ENCODE measurements around the gene FNDC7.
A peak's percentile ranks its signal among the peaks of the same experiment; 100 is the strongest.
"Not testable (repeated sequence)": the region's sequence is repeated elsewhere in the genome, so short reads cannot be mapped to it uniquely, and the experiment has no call there.

The FNDC7 gene, protein sequence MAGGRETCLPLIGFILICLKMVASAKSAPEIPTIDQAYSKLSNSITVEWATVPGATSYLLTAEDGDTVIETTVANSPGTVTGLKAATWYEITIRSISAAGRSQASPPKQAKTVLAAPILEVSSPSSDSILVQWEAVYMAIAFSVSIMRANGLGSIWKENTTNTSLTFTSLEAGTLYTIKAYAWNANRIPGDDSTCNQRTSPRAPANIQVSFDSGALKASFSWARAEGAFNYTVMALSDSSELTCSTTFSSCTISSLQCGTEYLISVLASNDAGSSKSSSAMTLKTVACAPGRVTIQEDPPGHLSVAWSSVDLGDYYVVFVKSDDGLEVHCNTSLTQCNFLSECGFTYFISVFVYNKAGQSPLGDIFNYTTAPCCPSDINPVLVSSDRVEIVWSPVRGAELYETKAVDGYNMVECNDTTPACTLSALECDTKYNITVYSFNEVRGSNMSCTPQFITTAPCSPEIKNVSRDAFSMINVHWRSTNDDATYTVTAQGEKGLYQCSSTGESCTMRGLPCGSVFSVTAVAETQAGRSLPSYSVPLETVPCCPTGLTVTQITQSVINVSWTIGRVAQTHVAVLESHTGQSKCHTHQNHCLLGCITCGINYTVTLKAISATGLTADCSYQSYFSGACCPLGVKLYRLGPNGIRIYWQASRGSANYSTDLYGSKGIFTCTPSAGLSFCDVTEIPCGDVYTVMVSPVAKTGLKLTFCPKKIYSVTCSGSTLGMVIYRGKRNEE

DNA sequence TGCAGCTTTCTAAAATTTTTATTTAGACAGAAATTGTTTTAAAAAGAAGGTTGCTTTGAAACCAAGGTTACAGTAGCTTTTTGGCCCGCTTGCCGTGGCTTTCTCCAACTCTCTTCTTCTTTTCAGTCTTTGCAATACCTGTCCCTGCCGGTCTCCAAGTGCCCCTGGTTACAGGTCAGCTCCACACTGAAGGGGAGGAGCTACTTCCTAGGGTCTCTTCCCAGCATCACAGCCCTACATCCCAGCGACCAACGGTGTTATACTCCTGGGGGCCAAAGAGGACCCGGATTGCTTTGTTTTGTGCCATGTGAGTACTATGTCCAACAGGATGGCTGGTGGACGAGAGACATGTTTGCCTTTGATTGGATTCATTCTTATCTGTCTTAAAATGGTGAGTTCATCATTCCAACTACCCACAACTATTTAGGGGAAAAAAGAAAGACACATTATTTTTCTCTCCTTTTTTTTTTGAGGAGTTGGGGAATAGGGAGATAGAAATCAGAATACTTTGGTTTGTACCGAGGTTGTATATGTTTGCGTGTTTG, at the start of gene FNDC7:
FNDC7 (plus strand) TSS at position 303 of the 545 bp plus-strand sequence; CDS start at position 329, 26 bp downstream.
- DNase-seq, result no peak

DNA sequence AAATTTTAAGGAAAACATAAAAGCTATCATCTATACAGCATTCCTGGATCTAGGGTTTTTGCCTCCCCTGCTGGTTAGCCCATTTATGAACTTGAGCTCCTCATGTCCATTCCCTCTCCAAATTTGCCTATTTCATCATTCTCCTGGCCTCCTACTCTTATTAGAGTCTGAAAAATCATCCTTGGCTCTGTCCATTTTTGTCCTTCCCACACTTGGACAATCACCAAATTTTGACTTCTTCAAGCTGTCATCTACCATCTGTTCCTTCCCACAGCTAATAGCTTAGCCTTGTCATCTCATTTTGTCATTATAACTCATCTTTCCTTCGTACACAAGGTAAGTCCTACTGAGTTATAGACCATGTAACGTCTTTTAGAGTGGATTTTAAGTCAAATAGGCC, 49.6 kb upstream of the FNDC7 start:
- no peak for DNase-seq

DNA sequence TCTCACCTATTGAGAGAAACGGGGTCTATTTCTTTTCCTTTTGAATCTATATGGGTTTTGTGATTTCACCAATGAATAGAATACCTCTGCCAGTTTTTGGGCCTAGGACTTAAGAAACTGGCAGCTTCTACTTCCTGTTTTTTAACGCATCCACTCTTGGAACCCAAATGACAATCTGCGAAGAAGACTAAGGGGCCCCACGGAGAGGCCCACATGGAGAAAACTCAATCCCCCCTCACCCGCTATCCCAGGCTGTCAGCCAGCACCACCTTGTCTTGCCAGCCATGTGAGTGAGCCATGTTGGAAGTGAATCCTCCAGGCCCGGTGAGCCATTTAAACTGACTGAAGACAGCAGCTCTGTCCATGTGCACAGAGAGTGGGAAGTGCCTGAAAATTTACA, 48.2 kb upstream of the FNDC7 start:
- DNase-seq, result no peak

DNA sequence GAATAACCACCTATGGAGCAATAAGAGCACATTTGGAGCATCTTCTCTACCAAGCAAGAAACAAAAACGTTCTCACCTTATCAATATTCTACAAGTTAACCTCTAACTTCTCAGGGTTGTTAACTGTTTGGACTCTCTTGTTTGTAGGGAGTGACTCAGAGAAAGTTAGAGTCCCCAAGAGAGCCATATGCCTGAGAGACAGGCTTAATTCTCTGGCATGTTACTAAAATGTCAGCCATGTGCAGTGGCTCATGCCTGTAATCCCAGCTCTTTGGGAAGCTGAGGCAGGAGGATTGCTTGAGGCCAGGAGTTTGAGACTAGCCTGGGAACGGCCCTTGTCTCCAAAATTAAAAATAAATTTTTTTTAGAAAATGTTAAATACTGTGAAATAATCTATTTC, 47.6 kb upstream of the FNDC7 start:
- no peak for DNase-seq

DNA sequence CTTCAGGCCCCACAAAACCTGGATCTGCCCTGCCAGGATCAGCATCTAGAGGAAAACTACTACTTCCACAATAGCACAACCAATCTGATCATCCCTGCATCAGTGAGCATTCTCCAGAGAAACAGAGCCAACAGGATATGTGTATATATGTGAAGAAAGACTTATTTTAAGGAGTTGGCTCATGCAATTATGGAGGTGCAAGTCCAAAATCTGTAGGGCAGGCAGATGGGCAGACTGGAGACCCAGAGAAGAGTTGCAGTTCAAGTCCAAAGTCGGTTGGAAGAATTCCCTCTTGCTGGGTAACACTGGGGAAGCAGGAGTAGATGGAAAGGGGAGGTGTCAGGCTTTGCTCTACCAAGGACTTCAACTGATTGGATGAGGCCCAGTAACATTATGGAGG, 46.9 kb upstream of the FNDC7 start:
- no peak for DNase-seq

DNA sequence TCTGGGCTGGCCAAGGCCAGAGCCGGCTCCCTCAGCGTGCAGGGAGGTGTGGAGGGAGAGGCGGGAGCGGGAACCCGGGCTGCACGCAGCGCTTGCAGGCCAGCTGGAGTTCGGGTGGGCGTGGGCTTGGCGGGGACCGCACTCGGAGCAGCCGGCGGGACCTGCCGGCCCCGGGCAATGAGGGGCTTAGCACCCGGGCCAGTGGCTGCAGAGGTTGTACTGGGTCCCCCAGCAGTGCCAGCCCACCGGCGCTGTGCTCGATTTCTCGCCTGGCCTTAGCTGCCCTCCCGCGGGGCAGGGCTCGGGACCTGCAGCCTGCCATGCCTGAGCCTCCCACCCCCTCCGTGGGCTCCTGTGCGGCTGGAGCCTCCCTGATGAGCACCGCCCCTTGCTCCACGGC, 45.3 kb upstream of the FNDC7 start:
- not testable (repeated sequence) for DNase-seq

DNA sequence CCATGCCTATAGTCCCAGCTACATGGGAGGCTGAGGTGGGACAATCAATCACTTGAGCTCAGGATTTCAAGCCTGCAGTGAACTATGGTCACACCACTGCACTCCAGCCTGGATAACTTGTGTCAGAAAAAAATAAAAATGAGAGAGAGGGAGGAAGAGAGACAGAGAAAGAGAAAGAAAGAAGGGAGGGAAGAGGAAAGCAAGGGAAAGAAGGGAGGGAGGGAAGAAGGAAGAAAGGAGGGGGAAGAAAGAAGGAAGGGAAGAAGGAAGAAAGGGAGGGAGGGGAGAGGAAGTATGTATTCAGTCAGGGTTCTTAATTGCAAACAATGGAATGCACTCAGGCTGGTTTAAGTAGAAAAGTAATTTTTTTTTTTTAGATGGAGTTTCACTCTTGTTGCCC, 43.9 kb upstream of the FNDC7 start:
- no peak for DNase-seq

DNA sequence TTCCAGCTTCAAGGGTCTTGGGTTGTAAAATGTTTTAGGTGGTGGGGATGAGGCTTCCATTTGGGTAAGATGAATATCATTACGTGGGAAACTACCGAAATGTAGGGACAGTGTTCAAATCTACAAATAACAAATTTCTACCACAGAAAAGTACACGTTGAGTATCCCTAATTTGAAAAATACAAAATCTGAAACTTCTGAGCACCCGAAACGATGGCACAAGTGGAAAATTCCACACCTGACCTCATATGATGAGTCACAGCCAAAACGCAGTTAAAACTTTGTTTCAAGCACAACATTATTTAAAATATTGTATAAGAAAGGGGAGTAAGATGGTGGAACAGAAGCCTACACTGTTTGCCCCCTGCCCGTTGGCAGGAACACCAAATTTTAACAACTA, 43.0 kb upstream of the FNDC7 start:
- no peak for DNase-seq

DNA sequence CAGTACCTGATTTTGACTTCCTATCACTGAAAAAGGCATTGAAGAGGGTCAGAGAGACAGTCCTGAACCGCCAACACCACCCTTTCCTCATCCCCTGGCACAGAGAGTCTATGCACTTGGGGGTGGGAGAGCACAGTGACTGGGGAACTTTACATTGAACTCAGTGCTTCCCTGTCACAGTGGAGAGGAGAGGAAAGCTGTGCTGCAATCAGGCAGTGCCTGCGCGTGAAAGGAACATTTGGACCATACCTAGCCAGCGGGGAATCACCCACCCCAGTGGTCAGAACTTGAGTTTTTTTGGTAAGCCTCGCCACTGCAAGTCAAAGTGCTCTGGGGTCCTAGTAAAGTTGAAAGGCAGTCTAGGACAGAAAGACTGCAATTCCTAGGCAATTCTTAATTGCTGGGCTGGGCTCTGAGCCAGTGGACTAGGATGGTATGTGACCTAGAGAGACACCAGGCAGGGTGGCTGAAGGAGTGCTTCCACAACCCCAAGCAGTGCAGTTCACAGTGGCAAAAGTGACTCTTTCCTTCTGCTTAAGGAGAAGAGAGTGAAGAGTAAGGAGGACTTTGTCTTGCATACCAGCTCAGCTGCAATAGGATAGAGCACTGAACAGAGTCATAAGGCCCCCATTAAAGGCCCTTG, 42.5 kb upstream of the FNDC7 start:
- no peak for DNase-seq

DNA sequence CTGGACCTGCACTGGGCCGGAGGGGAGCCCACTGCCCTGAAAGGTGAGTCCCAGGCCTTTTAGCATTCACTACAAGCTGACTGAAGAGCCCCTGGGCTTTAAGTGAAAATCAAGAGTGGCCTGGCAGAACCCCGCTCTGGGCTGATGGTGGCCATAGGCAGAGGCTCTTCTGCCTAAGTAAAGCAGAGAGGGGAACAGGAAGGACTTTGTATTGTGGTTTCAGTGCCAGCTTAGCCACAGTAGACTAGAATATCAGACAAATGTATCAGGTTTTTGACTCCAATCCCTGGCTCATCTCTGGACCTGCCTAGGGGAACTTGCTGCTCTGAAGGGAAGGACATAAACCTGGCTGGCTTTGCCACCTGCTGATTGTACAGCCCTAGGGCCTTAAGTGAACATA, 41.6 kb upstream of the FNDC7 start:
- DNase-seq, result no peak

DNA sequence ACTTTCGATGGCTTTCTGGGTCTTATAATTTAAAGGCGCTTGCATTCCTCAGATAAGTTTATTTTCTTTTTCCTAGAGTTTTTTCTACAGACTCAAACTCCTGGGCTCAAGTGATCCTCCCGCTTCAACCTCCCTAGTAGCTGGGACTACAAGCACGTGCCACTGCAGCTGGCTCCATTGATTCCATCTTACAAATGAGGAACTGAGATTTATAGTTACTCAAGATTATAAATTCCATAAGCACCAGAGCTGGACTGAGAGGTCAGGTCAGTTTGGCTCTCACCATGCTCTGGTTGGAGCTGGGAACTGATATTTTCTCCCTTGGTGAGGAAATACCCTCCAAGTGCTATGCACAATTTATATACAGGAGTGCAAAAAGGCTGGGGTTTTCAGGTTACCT, 34.0 kb upstream of the FNDC7 start:
- no peak for DNase-seq

DNA sequence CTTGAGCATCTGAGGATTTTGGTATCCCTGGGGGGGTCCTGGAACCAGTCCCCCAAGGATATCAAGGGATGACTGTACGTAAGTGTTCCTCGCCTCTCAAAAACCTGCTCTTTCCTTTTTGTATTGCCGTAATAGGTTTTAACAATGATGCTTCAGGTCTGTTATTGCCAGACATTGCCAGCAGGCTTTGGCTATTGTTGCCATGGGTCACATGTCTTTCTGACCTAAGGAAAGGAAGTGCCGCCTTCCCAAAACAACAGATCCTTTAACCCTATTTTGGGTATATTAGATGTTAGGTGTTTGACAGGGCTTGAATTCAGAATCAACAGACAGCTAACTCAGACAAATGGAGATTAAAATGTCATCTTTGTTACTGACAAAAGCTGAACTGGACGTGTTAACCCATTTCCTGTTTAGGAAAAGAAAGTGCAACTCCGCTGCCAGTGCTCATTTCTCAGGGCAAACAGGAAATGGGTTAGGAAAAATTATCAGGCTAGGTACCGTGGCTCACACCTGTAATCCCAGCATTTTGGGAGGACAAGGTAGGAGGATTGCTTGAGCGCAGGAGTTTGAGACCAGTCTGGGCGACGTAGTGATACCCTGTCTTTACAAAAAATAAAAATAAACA, 33.0 kb upstream of the FNDC7 start:
- no peak for DNase-seq

DNA sequence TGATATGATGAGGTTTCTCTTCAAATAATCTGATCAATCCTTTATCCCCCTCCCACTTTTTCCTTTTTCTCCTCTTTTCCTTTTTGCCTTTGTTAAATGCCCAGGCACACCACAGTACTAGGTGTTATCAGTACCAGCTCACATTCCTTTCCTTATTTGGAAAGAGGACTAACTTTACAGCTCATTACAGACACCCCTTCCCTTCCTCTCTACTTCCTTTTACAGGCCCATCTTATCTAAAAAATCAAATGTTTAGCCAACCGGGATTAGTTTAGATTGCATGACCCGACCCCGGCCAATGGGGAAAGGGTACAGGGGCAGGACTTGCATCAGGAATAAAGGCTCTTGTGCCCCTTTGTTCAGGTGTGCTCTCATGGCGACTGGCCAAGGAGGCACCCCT, 31.0 kb upstream of the FNDC7 start:
- not testable (repeated sequence) for DNase-seq

DNA sequence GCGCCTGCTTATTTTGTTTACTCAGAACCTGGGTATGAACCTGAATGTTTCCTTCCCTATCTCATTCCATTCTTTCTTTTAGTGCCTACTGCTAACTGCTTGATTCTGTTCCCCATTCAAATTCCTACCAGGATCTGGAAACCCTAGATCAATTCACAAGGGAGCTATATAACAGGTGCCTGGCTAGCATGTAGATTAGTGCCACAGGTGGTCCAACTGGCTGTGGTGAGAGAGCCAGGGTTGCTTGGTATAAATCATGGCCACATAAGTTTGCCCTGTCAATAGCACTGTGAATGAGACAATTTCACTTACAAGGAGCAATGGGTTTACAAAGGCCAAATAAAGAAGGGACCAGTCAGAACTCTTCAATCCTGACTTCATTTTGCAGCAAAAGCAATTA, 27.2 kb upstream of the FNDC7 start:
- no peak for DNase-seq

DNA sequence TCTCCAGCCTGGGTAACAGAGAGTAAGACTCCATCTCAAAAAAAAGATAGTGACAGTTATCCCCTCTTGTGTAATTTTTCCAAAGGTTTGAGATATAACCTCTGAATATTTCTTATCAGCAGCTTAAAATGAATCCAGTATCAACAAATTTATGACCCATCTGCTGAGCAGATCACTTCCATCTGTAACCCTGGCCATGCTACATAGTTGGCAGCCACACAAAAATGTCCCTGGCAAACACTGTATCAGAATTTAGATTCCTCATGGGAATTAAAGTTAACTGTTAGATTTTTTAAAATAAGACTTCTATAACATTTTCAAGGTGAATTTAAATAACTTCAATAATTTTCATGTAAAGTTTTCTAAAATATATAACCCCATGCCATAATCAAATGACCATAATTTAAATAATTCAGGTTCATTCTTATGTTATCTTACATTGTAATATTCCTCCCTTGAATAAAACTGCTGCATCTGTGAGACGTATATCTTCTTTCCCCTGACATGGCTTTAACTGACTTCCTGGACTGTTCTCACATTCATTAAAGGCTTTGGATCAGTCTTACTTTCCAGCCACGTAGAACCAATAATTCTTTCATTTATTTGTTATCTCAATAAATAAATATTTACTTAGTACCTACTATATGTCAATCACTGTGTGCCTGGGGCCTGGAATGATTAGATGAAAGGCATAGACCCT, 25.9 kb upstream of the FNDC7 start:
- DNase-seq, result no peak

DNA sequence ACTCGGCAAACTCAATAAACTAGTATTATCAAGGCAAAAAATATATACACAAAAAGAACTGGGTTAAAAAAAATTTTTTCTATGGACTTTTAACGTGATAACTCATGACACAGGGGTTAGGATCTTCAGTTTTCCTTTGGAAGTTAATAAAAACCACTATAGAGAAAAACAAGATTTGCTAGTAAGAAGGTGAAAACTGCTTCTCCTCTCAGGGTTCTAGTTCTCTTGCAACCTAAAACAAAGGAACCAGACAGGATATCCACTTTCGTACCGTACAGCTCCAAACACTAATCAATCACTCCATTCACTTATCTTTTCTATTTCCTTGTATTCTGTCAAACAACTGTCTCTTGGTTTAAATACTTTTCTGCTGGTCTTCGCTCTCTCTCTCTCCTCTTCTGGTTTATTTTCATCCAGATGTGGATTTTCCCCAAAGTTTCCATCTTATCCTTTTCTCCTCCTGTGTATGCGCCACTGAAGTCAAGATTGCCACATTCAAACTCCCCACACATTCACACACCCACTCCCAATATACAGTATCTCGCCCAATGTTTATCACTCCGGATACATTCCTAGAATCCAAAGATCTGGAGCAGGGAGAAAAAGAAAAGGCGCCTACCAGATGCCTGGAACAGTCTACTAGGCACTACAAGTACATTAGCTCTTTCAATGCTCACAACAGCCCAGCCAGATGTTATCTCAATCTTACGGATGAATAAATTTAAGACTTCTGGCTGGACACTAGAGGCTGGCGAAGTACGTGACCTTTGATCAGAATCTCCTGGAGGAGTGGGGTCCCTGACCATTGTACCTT, 21.4 kb upstream of the FNDC7 start:
- DNase-seq, result no peak

DNA sequence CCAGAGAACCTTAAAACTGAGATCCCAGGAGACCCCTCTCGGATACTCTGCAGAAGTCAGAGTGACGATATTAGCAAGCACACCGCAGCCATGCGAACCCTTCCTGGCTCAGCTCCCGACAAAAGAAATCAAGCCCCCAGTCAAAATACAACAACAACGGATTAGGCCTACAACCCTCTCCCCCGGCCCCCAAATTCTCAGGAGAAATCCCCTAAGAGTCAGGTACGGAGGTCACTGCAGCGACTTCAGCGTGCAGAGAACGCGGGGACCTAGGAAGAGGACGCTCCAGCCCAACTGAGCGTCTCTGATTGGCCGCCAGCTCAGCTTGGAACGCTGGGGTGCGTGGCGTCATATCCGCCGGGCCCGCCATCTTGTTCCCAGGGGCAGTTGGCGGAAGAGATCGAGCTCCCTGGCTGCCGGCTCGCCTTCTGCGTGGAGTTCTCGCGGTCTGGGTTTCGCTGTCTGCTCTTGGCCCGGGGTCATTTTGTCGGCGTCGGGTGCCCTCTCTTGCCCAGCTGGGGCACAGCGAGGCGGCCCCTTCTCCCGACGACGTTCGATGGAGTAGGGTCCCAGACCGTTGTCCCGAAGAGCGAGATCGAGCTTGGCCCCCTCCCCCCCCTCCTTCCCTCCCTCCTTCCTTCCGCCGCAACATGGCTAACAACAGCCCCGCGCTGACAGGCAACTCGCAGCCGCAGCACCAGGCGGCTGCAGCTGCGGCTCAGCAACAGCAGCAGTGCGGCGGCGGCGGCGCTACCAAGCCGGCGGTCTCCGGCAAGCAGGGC, 20.6 kb upstream of the FNDC7 start, which contains the start of gene PRPF38B:
PRPF38B (plus strand) TSS at position 369 of the 782 bp plus-strand sequence; CDS start at position 651, 282 bp downstream.
- peak; percentile 95 for DNase-seq

DNA sequence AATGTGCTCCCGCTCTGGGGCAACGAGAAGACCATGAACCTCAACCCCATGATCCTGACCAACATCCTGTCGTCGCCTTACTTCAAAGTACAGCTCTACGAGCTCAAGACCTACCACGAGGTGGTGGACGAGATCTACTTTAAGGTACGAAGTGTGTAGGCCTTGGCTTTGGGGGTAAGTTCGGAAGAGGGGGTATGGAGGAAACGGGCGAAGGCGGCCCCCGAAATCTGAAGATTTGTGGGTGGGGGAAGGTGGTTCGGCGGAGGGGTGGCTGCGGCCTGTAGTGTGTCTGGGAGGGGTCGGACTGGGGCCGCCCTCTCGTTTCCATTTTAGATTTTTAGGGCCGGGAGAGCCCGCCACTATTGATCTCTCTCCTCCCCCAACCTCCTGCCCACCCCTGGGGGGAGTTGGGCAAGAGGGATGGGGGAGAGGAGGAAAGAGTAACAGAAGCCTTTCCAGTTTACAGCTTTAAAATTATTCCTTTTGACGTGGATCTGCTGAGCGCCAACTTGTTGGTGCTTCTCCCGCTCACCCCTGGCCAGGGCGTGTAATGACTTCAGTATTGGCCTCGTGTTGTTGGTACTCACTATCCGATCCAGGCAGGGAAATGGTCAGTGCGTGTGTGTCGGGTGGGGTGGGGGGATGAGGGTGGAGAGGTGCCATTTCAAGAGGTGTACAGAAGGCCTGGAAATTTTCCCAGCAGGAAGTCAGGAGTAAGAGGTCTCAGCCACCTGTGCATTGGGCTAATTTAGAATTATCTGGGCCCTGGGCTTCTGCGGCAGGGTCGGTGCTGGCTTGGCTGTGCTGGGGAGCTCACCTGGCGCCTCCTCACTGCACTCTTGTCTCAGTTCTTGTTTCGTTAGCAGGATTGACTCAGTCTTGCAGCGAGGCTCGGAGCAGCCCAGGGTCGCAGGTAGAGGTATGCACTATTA, 19.7 kb upstream of the FNDC7 start:
- DNase-seq, result peak; percentile 74

DNA sequence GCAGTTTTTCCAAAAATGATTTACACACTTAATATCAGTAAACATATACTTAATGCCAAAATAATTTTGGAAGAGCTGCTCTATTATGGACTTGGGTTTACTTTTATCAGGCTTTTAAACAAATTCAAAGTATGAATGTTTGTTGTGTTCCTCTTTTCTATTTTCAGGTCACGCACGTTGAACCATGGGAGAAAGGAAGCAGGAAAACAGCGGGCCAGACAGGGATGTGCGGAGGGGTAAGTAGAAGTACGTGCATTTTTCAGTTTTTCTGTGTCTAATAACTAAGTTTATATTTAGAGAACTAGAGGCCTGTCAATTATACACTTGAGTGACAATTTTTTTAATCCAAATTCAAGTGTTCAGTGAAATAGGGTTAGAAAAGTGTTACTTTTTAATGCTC, 17.2 kb upstream of the FNDC7 start:
- no peak for DNase-seq
